ENCODE data around the gene PATJ. TPM values are rescaled to one million over a fixed set of nuclear protein-coding genes. Genes with fewer than 3 reads are reported as not detected.

Gene PATJ
- polyA plus RNA-seq, 1 of the 3 experiments (the other 2 are of a cell fraction) = 3.0 TPM

DNA sequence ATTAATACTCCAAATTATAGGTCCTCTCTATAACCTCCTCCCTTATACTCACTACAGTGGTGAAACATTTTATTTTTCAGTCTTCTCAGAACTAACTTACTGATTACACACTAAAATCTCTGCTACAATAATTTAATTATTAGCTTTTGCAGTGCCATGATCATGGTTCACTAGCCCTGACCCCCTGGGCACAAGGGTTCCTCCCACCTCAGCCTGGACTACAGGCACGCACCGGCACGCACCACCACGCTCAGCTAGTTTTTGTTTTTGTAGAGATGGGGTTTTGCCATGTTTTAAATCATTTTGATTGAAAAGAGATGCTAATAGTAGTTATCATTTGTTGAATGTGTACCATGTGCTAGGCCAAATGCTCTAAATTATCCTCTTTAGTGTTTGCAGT lies 6.3 kb downstream of the PATJ start:
- 95% methylated on average over 4 of the region's 4 CpGs for WGBS (ENCODE audit: low lambda C conversion rate)
- POLR2A ChIA-PET = no interaction called here

More for the DNA sequence above, 6.3 kb downstream of the PATJ start:
- H3K79me2 ChIP-seq (ENCODE audit: insufficient read depth) = peaks cover 6% of the 10 kb centered on the region
- no peaks in the 10 kb centered on the region for H3K27me3 ChIP-seq (ENCODE audit: insufficient read depth)
- peaks cover 4 to 5% of the 10 kb centered on the region in 2 experiments; a peak in 2 of 4 replicates for H3K4me1 ChIP-seq (ENCODE audit: control insufficient read depth in 1 of 2, insufficient read depth in 2 of 2, low read depth in 1 of 2, low read length in 1 of 2)
- no peak overlapping the region for H3K4me2 ChIP-seq
- H3K27ac ChIP-seq (ENCODE audit: low read depth in 2 of 2, low read length in 1 of 2) = no peak overlapping the region
- no peaks in the 10 kb centered on the region for H3K36me3 ChIP-seq (replicated peaks in 1 of 2; ENCODE audit: control insufficient read depth in 1 of 2, insufficient read depth in 2 of 2, low read length in 1 of 2)
- TF ChIP-seq, protein P1, sequence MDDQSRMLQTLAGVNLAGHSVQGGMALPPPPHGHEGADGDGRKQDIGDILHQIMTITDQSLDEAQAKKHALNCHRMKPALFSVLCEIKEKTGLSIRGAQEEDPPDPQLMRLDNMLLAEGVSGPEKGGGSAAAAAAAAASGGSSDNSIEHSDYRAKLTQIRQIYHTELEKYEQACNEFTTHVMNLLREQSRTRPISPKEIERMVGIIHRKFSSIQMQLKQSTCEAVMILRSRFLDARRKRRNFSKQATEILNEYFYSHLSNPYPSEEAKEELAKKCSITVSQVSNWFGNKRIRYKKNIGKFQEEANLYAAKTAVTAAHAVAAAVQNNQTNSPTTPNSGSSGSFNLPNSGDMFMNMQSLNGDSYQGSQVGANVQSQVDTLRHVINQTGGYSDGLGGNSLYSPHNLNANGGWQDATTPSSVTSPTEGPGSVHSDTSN (IDR thresholded peaks at IDR 0.05) = no peak
- TF ChIP-seq FOXJ3 (CRISPR knock-in tag; IDR thresholded peaks at IDR 0.05) = no peak
- no peak for TF ChIP-seq RAD21 (IDR thresholded peaks at IDR 0.05; ENCODE audit: low read length)
- TF ChIP-seq, protein P2, sequence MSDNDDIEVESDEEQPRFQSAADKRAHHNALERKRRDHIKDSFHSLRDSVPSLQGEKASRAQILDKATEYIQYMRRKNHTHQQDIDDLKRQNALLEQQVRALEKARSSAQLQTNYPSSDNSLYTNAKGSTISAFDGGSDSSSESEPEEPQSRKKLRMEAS (IDR thresholded peaks at IDR 0.05; ENCODE audit: low read depth) = no peak
- no peak for TF ChIP-seq EZH2phosphoT487 (IDR thresholded peaks at IDR 0.05; ENCODE audit: borderline replicate concordance, low read depth)
- TF ChIP-seq, protein P3, sequence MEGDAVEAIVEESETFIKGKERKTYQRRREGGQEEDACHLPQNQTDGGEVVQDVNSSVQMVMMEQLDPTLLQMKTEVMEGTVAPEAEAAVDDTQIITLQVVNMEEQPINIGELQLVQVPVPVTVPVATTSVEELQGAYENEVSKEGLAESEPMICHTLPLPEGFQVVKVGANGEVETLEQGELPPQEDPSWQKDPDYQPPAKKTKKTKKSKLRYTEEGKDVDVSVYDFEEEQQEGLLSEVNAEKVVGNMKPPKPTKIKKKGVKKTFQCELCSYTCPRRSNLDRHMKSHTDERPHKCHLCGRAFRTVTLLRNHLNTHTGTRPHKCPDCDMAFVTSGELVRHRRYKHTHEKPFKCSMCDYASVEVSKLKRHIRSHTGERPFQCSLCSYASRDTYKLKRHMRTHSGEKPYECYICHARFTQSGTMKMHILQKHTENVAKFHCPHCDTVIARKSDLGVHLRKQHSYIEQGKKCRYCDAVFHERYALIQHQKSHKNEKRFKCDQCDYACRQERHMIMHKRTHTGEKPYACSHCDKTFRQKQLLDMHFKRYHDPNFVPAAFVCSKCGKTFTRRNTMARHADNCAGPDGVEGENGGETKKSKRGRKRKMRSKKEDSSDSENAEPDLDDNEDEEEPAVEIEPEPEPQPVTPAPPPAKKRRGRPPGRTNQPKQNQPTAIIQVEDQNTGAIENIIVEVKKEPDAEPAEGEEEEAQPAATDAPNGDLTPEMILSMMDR (IDR thresholded peaks at IDR 0.05) = no peak
- TF ChIP-seq YY1 (IDR thresholded peaks at IDR 0.05; ENCODE audit: low read depth) = no peak
- TF ChIP-seq FOXM1 (IDR thresholded peaks at IDR 0.05; ENCODE audit: low read depth) = no peak
- TF ChIP-seq GABPA (IDR thresholded peaks at IDR 0.05; ENCODE audit: low read depth) = no peak
- TF ChIP-seq, protein P4, sequence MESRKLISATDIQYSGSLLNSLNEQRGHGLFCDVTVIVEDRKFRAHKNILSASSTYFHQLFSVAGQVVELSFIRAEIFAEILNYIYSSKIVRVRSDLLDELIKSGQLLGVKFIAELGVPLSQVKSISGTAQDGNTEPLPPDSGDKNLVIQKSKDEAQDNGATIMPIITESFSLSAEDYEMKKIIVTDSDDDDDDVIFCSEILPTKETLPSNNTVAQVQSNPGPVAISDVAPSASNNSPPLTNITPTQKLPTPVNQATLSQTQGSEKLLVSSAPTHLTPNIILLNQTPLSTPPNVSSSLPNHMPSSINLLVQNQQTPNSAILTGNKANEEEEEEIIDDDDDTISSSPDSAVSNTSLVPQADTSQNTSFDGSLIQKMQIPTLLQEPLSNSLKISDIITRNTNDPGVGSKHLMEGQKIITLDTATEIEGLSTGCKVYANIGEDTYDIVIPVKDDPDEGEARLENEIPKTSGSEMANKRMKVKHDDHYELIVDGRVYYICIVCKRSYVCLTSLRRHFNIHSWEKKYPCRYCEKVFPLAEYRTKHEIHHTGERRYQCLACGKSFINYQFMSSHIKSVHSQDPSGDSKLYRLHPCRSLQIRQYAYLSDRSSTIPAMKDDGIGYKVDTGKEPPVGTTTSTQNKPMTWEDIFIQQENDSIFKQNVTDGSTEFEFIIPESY (IDR thresholded peaks at IDR 0.05; ENCODE audit: borderline replicate concordance, low read depth) = no peak
- TF ChIP-seq JUND (IDR thresholded peaks at IDR 0.05) = no peak
- TF ChIP-seq TCF12 (IDR thresholded peaks at IDR 0.05) = no peak
- TF ChIP-seq, protein P5, sequence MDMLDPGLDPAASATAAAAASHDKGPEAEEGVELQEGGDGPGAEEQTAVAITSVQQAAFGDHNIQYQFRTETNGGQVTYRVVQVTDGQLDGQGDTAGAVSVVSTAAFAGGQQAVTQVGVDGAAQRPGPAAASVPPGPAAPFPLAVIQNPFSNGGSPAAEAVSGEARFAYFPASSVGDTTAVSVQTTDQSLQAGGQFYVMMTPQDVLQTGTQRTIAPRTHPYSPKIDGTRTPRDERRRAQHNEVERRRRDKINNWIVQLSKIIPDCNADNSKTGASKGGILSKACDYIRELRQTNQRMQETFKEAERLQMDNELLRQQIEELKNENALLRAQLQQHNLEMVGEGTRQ (IDR thresholded peaks at IDR 0.05; ENCODE audit: borderline replicate concordance, low read depth, low read length) = no peak
- no peak for TF ChIP-seq POLR2AphosphoS5 (IDR thresholded peaks at IDR 0.05; ENCODE audit: low read depth, low read length)
- TF ChIP-seq, protein P6, sequence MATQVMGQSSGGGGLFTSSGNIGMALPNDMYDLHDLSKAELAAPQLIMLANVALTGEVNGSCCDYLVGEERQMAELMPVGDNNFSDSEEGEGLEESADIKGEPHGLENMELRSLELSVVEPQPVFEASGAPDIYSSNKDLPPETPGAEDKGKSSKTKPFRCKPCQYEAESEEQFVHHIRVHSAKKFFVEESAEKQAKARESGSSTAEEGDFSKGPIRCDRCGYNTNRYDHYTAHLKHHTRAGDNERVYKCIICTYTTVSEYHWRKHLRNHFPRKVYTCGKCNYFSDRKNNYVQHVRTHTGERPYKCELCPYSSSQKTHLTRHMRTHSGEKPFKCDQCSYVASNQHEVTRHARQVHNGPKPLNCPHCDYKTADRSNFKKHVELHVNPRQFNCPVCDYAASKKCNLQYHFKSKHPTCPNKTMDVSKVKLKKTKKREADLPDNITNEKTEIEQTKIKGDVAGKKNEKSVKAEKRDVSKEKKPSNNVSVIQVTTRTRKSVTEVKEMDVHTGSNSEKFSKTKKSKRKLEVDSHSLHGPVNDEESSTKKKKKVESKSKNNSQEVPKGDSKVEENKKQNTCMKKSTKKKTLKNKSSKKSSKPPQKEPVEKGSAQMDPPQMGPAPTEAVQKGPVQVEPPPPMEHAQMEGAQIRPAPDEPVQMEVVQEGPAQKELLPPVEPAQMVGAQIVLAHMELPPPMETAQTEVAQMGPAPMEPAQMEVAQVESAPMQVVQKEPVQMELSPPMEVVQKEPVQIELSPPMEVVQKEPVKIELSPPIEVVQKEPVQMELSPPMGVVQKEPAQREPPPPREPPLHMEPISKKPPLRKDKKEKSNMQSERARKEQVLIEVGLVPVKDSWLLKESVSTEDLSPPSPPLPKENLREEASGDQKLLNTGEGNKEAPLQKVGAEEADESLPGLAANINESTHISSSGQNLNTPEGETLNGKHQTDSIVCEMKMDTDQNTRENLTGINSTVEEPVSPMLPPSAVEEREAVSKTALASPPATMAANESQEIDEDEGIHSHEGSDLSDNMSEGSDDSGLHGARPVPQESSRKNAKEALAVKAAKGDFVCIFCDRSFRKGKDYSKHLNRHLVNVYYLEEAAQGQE (IDR thresholded peaks at IDR 0.05; ENCODE audit: low read depth, low read length) = no peak
- no peak for TF ChIP-seq CHD2 (IDR thresholded peaks at IDR 0.05; ENCODE audit: low read length, partially characterized antibody)
- H3K9ac ChIP-seq = no peak overlapping the region
- CTCF ChIA-PET = no interaction called here
- peaks cover 3% of the 10 kb centered on the region for H3F3A ChIP-seq (replicated peaks; ENCODE audit: insufficient read depth)
- no peaks in the 10 kb centered on the region for H3K9me3 ChIP-seq
- H3K9me2 ChIP-seq = no peaks in the 10 kb centered on the region
- no peak overlapping the region for H3K4me3 ChIP-seq (ENCODE audit: low read depth in 2 of 2, low read length in 1 of 2)
- no peak for DNase-seq
- H2AFZ ChIP-seq (ENCODE audit: low read depth) = no peak overlapping the region
- no peaks in the 10 kb centered on the region for H4K20me1 ChIP-seq (ENCODE audit: insufficient read depth)

All from SK-N-SH (cell line).